CD4-positive, alpha-beta T cell (primary cell): ENCODE results near the gene ELOVL1. TPM values are rescaled to one million over a fixed set of nuclear protein-coding genes. Genes with fewer than 3 reads are reported as not detected.

Source experiments
- ATAC-seq: fragments of 200-7000 bp; cut with Tn5 transposase; one replicate; pipeline ENCODE4 v1.10.0; 2022; ENCODE audit warnings: mild to moderate bottlenecking; ENCODE audit not compliant: poor library complexity
- CTCF ChIA-PET: fragments of 350-600 bp; sonication (Branson Sonifier 250); formaldehyde crosslinking; loops from one replicate; lab custom pipeline; 2021; ENCODE audit warnings: antibody characterized with exemption, inconsistent platforms; lab: Charles Lee
- POLR2A ChIA-PET: fragments of 350-600 bp; sonication (Branson Sonifier 250); formaldehyde crosslinking; loops from one replicate; lab custom pipeline; 2021; ENCODE audit warnings: antibody characterized with exemption, inconsistent platforms; lab: Charles Lee
- DNase-seq, 14 experiments: peaks; one replicate each; pipeline ENCODE4 v3.0.0-alpha.2; 2013 to 2020; ENCODE audit warnings: mixed read lengths in 2 of 14
- H3K27ac ChIP-seq, 2 donors: one replicate each; pipeline versions ENCODE4 v1.5.1 to v1.7.0; 2013; ENCODE audit warnings: low read length in 2 of 2, low read depth in 1 of 2, mild to moderate bottlenecking in 1 of 2
- H3K27me3 ChIP-seq, 2 experiments: 1 replicate in 1 of 2; 2 replicates in 1 of 2; pipeline versions ENCODE4 v1.6.1 to v1.7.0; 2013; ENCODE audit warnings: low read length in 2 of 2, control low read depth in 1 of 2, mild to moderate bottlenecking in 1 of 2, moderate library complexity in 1 of 2; ENCODE audit not compliant: insufficient read depth in 2 of 2, control insufficient read depth in 1 of 2
- H3K36me3 ChIP-seq: one replicate; pipeline ENCODE4 v1.6.1; 2013; ENCODE audit warnings: low read length, control low read depth; ENCODE audit not compliant: insufficient read depth
- H3K4me1 ChIP-seq: one replicate; pipeline ENCODE4 v1.6.1; 2013; ENCODE audit warnings: low read length, control low read depth; ENCODE audit not compliant: insufficient read depth
- H3K4me3 ChIP-seq: one replicate; pipeline ENCODE4 v1.5.1; 2013; ENCODE audit warnings: mild to moderate bottlenecking, low read length, moderate library complexity
- H3K9me3 ChIP-seq, 2 experiments: 1 replicate in 1 of 2; 2 replicates in 1 of 2; pipeline versions ENCODE4 v1.6.1 to v1.7.0; 2013; ENCODE audit warnings: low read length in 2 of 2, mild to moderate bottlenecking in 2 of 2, control low read depth in 1 of 2, moderate library complexity in 1 of 2; ENCODE audit not compliant: control insufficient read depth in 1 of 2, insufficient read depth in 1 of 2
- H3K27ac Mint-ChIP-seq: one replicate; pipeline ENCODE4 v1.8.0; 2020; ENCODE audit warnings: mixed read lengths
- H3K27me3 Mint-ChIP-seq: one replicate; pipeline ENCODE4 v1.8.0; 2021; ENCODE audit warnings: mixed read lengths
- H3K36me3 Mint-ChIP-seq: one replicate; pipeline ENCODE4 v1.8.0; 2021; ENCODE audit warnings: low read depth, mixed read lengths
- H3K4me1 Mint-ChIP-seq: one replicate; pipeline ENCODE4 v1.8.0; 2021; ENCODE audit warnings: low read depth, mixed read lengths
- H3K4me3 Mint-ChIP-seq: one replicate; pipeline ENCODE4 v1.8.0; 2020; ENCODE audit warnings: mild to moderate bottlenecking, mixed read lengths
- H3K9me3 Mint-ChIP-seq: one replicate; pipeline ENCODE4 v1.8.0; 2020; ENCODE audit warnings: mixed read lengths
- CTCF ChIP-seq: fragments of 200-600 bp; IDR thresholded peaks from one replicate; pipeline ENCODE4 v1.8.0; 2022; ENCODE audit warnings: antibody characterized with exemption, mild to moderate bottlenecking
- intact Hi-C, 2 experiments: fragments of 100-400 bp; cut with DNase I in 1 of 2; cut with micrococcal nuclease in 1 of 2; formaldehyde crosslinking; loops; one replicate each; pipeline versions ENCODE4 v1.15.1 to v1.9.0; 2023 to 2025; cut with DNase I, micrococcal nuclease
- total RNA-seq, 174 experiments: library from RNA in 2 of 174; stranded (reverse) in 2 of 174; gene quantifications; one replicate each; pipeline ENCODE4 v1.2.3 and lab custom pipeline; 2021 to 2026

Gene ELOVL1
- total RNA-seq, 2 experiments from 2014 or later = 28.7 to 31.2 TPM

GRCh38 chr1:43382027-43382779, 14.4 kb upstream of the ELOVL1 start:
- intact Hi-C loops = no loop called here
- Mint-ChIP-seq H3K9me3 (no peaks in the 10 kb centered on the region), H3K27ac (peak overlapping the region; percentile 0), H3K4me1 (peaks cover 6% of the 10 kb centered on the region), H3K4me3 (peak overlapping the region; percentile 47), H3K27me3 (no peaks in the 10 kb centered on the region), H3K36me3 (peaks cover 64% of the 10 kb centered on the region)
- ATAC-seq (no peak), DNase-seq (no peak)
- ChIA-PET POLR2A (interaction anchor here (0.6 to 1.3 kb wide), 3 partner anchors 8 to 21 kb away, joined by 3 to 5 read pairs (median 3); partner anchors contain the start of gene ELOVL1), CTCF (no interaction called here)
- Histone ChIP-seq H3K27ac (no peak overlapping the region), H3K36me3 (peaks cover 54% of the 10 kb centered on the region), H3K4me3 (no peak overlapping the region), H3K9me3 (no peaks in the 10 kb centered on the region), H3K4me1 (peaks cover 2% of the 10 kb centered on the region), H3K27me3 (no peaks in the 10 kb centered on the region)
- no peak for TF ChIP-seq CTCF

DNA sequence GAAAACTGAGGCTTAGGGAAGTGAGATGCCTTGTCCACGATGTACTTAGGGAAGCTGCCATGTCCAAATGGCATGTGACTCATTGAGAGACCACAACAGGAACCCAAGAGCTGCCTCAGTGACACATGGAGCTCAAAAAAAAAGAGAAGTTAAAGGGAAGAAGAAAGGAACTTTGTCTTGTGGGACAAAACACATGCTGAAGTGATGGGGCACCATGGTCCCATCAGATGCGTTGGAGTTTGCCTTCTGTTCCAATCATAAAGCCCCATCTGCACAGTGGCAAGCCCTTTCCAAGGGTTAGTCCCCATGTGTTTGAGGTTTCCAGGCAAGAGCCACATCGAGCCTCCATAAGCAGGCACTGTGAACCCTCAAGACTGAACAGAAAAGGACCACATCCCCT, 13.8 kb upstream of the ELOVL1 start:
- no peak for TF ChIP-seq CTCF
- Histone ChIP-seq H3K36me3 (peaks cover 48% of the 10 kb centered on the region), H3K9me3 (no peaks in the 10 kb centered on the region), H3K4me1 (peaks cover 2% of the 10 kb centered on the region), H3K4me3 (no peak overlapping the region), H3K27ac (no peak overlapping the region), H3K27me3 (no peaks in the 10 kb centered on the region)
- no peaks in the 10 kb centered on the region for H3K9me3 Mint-ChIP-seq
- no peaks in the 10 kb centered on the region for H3K27me3 Mint-ChIP-seq
- peaks cover 6% of the 10 kb centered on the region for H3K4me1 Mint-ChIP-seq
- intact Hi-C loops = no loop called here
- H3K4me3 Mint-ChIP-seq = no peak overlapping the region
- ChIA-PET CTCF (no interaction called here), POLR2A (interaction anchor here (0.6 to 1.3 kb wide), 2 partner anchors 13 to 21 kb away, joined by 3 to 5 read pairs; partner anchors contain the start of gene ELOVL1)
- ATAC-seq = no peak
- peaks cover 58% of the 10 kb centered on the region for H3K36me3 Mint-ChIP-seq
- peak in 2 of 14 experiments; percentile 46 to 58 for DNase-seq
- peak overlapping the region; percentile 29 for H3K27ac Mint-ChIP-seq

DNA sequence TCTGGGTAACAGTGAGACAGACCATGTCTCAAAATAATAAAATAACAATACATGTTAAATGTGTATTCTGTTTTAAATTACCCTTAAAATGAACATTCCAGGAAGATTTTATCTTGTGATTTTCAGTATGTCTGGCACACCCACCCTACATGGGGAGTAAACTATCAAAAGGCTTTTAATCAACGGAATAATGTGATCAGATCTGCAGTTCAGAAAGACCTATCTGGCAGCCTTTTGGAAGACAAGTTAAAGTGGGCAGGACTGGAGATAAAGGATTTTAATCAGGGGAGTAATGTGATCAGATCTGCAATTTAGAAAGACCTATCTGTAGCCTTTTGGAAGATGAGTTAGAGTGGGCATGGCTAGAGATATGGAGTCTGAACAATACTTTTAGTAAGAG, 11.7 kb upstream of the ELOVL1 start:
- no peak overlapping the region for H3K27ac Mint-ChIP-seq
- no peak for TF ChIP-seq CTCF

More for the DNA sequence above, 11.7 kb upstream of the ELOVL1 start:
- H3K27me3 ChIP-seq = no peaks in the 10 kb centered on the region
- Mint-ChIP-seq H3K27me3 (no peaks in the 10 kb centered on the region), H3K9me3 (no peaks in the 10 kb centered on the region), H3K4me1 (peaks cover 6% of the 10 kb centered on the region), H3K4me3 (no peak overlapping the region), H3K36me3 (peaks cover 37% of the 10 kb centered on the region)
- no peak for DNase-seq
- H3K9me3 ChIP-seq = no peaks in the 10 kb centered on the region
- H3K4me1 ChIP-seq = peaks cover 2% of the 10 kb centered on the region
- ChIA-PET CTCF (no interaction called here), POLR2A (no interaction called here)
- intact Hi-C loops = no loop called here
- H3K4me3 ChIP-seq = no peak overlapping the region
- no peak overlapping the region for H3K27ac ChIP-seq
- ATAC-seq = no peak
- peaks cover 27% of the 10 kb centered on the region for H3K36me3 ChIP-seq
